Type B pancreatic cell (in vitro differentiated cells): ENCODE data around the gene ZKSCAN8. TPM values are rescaled to one million over a fixed set of nuclear protein-coding genes. Genes with fewer than 3 reads are reported as not detected.

Source experiments
- DNase-seq: peaks from one replicate; pipeline ENCODE4 v3.0.0; 2021; ENCODE audit warnings: mixed read lengths; ENCODE audit not compliant: unreplicated experiment; ENCODE audit errors: extremely low spot score
- H3K27ac Mint-ChIP-seq: 2 replicates; pipeline ENCODE4 v1.8.0; 2021; ENCODE audit warnings: mild to moderate bottlenecking, mixed read lengths
- H3K27me3 Mint-ChIP-seq: 2 replicates; pipeline ENCODE4 v1.8.0; 2021; ENCODE audit warnings: mixed read lengths
- H3K36me3 Mint-ChIP-seq: 2 replicates; pipeline ENCODE4 v1.8.0; 2021; ENCODE audit warnings: mixed read lengths
- H3K4me1 Mint-ChIP-seq: one replicate; pipeline ENCODE4 v1.8.0; 2021; ENCODE audit warnings: mixed read lengths; ENCODE audit not compliant: unreplicated experiment
- H3K4me3 Mint-ChIP-seq: 2 replicates; pipeline ENCODE4 v1.8.0; 2021; ENCODE audit warnings: mild to moderate bottlenecking, mixed read lengths
- H3K9me3 Mint-ChIP-seq: 2 replicates; pipeline ENCODE4 v1.8.0; 2021; ENCODE audit warnings: mixed read lengths
- CTCF ChIP-seq: fragments of 200-600 bp; sonication (generic); conservative IDR thresholded peaks from 2 replicates; pipeline ENCODE4 v1.5.0; 2021; ENCODE audit warnings: antibody characterized with exemption, mild to moderate bottlenecking
- total RNA-seq: library from RNA; stranded (reverse); gene quantifications from 2 replicates; pipeline ENCODE4 v1.2.1, GENCODE V29; 2021; ENCODE audit warnings: low replicate concordance

Gene ZKSCAN8
- total RNA-seq, 1 donor from 2014 or later, result 37.5 TPM

- TF ChIP-seq CTCF, result no peak
- Mint-ChIP-seq H3K4me1 (peaks cover 15% of the 10 kb centered on the region), H3K27ac (peak overlapping the region; percentile 70), H3K4me3 (peak overlapping the region; percentile 98), H3K27me3 (peaks cover 90% of the 10 kb centered on the region), H3K36me3 (no peaks in the 10 kb centered on the region), H3K9me3 (peaks cover 4% of the 10 kb centered on the region)
- no peak for DNase-seq
Observed at GRCh38 chr6:28206928-28207509, 65.3 kb downstream of the ZKSCAN8 start.

- Mint-ChIP-seq H3K27me3 (peaks cover 91% of the 10 kb centered on the region), H3K27ac (peak overlapping the region; percentile 70), H3K9me3 (peaks cover 4% of the 10 kb centered on the region), H3K4me1 (peaks cover 20% of the 10 kb centered on the region), H3K4me3 (peak overlapping the region; percentile 98), H3K36me3 (no peaks in the 10 kb centered on the region)
- no peak for DNase-seq
- TF ChIP-seq CTCF, result no peak
Observed at GRCh38 chr6:28207510-28208110, 65.9 kb downstream of the ZKSCAN8 start.

GRCh38 chr6:28208111-28208659 lies 66.5 kb downstream of the ZKSCAN8 start:
- TF ChIP-seq CTCF, result no peak
- DNase-seq, result no peak

More at GRCh38 chr6:28208111-28208659, 66.5 kb downstream of the ZKSCAN8 start:
- Mint-ChIP-seq H3K9me3 (peaks cover 4% of the 10 kb centered on the region), H3K36me3 (no peaks in the 10 kb centered on the region), H3K27ac (peak overlapping the region; percentile 70), H3K27me3 (peaks cover 94% of the 10 kb centered on the region), H3K4me1 (peaks cover 20% of the 10 kb centered on the region), H3K4me3 (peak overlapping the region; percentile 98)

Other genes starting within 250 kb of the ZKSCAN8 start
- gene OR2B2, start 229.5 kb upstream of the ZKSCAN8 start, total RNA-seq, result not detected in 2 replicates
- gene OR2B6, start 184.6 kb upstream of the ZKSCAN8 start, total RNA-seq, result not detected in 2 replicates
- 4.3 and 8.4 TPM in 2 replicates for gene ZNF165, start 61.3 kb upstream of the ZKSCAN8 start, total RNA-seq
- gene ZSCAN16, start 17.3 kb upstream of the ZKSCAN8 start, total RNA-seq, result 8.9 and 12.1 TPM in 2 replicates
- 16.5 and 27.1 TPM in 2 replicates for gene ZSCAN9, start 83.4 kb downstream of the ZKSCAN8 start, total RNA-seq
- gene ZKSCAN4, start 110.4 kb downstream of the ZKSCAN8 start, total RNA-seq, result 7.8 TPM in 2 replicates
- 0.55 TPM in 1 of 2 replicates, not detected in the other for gene NKAPL, start 117.4 kb downstream of the ZKSCAN8 start, total RNA-seq
- gene ZSCAN26, start 125.3 kb downstream of the ZKSCAN8 start, total RNA-seq, result 10.9 and 16.7 TPM in 2 replicates
- gene PGBD1, start 139.7 kb downstream of the ZKSCAN8 start, total RNA-seq, result 3.6 and 7.9 TPM in 2 replicates
- gene ZSCAN31, start 194.3 kb downstream of the ZKSCAN8 start, total RNA-seq, result 6.2 TPM in 2 replicates
- 9.3 and 12.6 TPM in 2 replicates for gene ZKSCAN3, start 208.1 kb downstream of the ZKSCAN8 start, total RNA-seq